LNCAP (cell line): ENCODE measurements around the gene TIGIT.
A peak's percentile ranks its signal among the peaks of the same experiment; 100 is the strongest.

Experiments
- CTCF ChIP-seq: fragments of 450-650 bp; IDR thresholded peaks from 2 replicates; pipeline ENCODE4 v1.5.1; 2017; ENCODE audit warnings: mild to moderate bottlenecking

The TIGIT gene

GRCh38 chr3:114331710-114332109 lies 37.9 kb downstream of the TIGIT start:
- no peak for TF ChIP-seq CTCF

GRCh38 chr3:114332342-114333179 lies 38.7 kb downstream of the TIGIT start:
- no peak for TF ChIP-seq CTCF

GRCh38 chr3:114333180-114333922 lies 39.5 kb downstream of the TIGIT start:
- TF ChIP-seq CTCF = no peak

GRCh38 chr3:114333923-114334240 lies 40.1 kb downstream of the TIGIT start:
- no peak for TF ChIP-seq CTCF

- peak; percentile 74 for TF ChIP-seq CTCF
Measured at GRCh38 chr3:114336122-114336697, 42.4 kb downstream of the TIGIT start.

GRCh38 chr3:114336857-114337256 lies 43.0 kb downstream of the TIGIT start:
- TF ChIP-seq CTCF = no peak

GRCh38 chr3:114338651-114339357 lies 45.0 kb downstream of the TIGIT start:
- TF ChIP-seq CTCF = no peak
